ENCODE measurements around the gene CCDC27.

Gene CCDC27

DNA sequence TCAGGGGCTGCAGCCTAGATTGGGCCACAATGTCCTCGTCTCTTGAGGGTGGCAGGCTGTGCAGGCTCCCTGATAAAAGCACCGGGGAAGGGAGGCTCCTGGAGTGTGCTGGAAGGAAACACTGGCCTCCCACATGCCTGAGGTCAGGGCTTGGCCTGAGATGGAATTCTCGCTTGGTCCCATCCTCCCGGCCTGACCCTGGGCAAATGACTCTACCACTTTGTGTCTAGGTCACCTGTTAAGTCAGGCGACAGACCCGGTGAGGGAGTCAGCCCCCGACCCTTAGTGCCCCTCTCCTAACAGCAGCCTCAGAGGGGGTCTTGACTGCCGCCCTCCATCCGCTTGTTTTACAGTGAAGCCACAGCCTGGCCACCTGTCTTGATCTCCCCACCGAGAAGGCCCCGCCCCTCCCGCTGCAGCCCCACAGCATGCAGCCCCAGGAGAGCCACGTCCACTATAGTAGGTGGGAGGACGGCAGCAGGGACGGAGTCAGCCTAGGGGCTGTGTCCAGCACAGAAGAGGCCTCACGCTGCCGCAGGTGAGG is 22.8 kb downstream of the CCDC27 start:
- DNase-seq (ENCODE audit: low read depth in 2 of 2): no peak

DNA sequence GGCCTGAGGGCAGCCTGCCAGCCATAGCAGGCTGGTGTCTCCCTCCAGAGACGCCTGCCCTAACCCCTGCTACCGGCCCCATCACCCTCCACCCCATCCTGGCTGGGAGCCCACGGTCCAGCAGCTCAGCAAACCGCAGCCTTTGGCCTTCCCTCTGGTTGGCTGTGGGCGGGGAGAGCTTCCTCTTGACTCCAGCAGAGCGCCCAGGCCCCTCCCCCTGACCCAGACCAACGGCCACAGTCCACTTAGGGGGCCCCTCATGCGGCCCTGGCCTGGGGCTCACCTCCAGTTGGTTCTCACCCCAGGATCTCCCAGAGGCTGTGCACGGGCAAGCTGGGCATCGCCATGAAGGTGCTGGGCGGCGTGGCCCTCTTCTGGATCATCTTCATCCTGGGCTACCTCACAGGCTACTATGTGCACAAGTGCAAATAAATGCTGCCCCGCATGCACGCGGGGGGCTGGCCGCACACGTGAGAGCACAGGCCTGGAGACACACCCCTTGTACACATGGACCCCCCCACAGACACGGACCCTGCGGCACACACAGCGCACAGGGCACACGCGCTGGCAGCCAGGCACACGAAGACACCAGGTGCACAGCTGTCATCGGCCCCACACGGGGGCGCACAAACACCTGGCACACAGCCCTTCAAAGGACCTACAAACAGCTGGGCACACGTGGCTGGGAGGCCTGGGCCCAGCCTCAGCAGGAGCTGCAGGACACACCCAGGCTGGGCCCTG is 23.4 kb downstream of the CCDC27 start:
- no peak for DNase-seq (ENCODE audit: low read depth in 2 of 2)

DNA sequence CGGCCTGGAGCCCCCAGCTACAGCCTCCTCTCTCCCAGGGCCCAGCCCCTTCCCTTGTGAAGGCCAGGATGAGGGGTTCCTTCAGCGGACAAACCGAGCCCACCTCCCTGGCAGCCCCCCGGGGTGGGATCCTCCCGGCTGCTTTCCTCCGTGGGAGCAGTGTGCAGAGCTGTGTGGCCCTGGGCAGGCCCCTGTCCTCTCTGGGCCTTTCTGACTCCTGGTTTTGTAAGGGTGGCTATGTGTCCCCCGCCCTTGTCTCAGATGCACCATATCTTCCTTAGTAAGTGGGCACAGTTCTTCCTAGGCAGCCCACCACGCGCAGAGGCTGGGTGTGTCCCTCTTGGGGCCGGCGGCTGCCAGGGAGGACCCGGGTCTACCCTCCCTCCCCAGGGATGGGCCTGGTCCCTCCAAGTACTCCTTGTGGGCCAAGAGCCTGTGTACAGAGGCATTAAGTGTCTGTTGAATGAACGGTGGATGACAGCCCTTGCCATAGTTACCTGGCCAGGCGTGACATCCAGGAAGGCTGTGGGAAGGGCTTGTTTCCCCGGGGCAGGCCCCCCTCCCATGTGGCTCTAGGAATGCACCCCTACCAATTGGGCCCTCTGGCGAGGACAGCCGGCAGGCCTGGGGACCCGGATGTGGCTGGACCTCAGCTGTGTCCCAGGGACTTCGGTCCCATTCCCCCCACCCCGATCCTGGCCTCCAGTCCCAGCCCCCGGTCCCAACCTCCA is 24.1 kb downstream of the CCDC27 start:
- no peak for DNase-seq (ENCODE audit: low read depth in 2 of 2)

DNA sequence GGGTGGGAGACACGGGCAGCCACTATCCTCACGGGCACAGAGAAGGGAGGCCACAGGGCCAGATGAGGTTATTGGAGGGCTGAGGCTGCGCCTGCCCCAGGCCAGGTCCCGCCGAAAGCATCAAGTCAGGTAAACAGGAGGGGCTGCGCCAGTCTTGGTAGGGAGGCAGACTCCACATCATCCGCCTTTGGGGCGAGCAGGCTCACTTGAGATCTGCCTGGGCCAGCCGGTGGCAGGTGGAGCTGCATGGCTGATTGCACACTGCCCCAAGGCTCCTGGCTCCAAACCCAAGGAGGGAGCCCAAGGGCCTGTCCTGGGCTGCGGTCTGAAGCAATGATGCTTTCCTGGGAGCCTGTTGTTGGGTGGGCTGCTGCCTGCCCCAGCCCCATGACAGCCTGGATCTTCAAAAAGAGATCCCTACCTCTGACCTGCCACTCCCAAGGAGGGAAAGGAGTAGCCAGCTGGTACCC is 24.9 kb downstream of the CCDC27 start:
- no peak for DNase-seq (ENCODE audit: low read depth in 2 of 2)

DNA sequence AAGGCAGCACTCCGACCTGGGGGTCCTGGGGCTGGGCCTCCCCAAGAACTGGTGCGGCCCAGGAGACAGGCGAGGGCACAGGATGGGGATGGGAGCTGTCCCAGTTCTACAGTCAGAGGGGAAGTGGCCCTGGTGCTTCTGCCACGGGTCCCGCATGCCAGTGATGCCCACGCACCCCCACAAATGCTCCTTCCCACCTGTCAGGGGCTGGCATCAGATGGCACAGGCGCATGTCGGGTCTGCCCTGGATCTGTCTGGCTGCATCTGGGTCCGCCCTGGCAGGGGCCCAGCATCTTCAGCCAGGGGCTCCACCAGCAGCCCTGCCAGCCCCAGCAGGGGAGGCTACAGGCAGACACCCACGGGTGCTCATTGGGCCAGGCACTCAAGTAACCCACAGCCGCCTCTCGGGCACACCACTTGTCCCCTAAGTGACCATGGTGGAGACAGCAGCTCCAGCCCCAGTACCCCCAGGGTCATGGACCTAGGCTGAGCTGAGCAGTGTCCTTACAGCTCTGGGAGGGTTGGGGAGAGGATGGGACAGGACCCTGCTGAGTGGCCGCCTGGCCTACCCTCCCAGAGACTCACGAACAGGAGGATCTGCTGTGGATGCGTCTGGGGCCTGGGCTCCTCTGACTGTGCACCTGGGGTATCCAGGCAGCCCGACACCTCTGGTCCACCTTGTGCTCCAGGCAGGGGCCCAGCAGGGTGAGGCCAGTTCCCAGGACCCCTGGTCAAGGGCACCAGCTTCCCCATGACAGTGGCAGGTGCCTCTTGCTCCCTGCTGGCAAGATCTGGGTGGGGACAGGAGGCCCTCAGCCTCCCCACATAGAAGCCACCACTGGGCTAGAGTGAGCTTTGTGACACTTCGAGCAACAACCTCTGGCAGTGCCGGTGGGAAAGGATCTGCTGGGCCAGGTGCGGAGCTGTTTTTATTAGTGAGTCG is 25.7 kb downstream of the CCDC27 start:
- DNase-seq (ENCODE audit: low read depth in 2 of 2): no peak

DNA sequence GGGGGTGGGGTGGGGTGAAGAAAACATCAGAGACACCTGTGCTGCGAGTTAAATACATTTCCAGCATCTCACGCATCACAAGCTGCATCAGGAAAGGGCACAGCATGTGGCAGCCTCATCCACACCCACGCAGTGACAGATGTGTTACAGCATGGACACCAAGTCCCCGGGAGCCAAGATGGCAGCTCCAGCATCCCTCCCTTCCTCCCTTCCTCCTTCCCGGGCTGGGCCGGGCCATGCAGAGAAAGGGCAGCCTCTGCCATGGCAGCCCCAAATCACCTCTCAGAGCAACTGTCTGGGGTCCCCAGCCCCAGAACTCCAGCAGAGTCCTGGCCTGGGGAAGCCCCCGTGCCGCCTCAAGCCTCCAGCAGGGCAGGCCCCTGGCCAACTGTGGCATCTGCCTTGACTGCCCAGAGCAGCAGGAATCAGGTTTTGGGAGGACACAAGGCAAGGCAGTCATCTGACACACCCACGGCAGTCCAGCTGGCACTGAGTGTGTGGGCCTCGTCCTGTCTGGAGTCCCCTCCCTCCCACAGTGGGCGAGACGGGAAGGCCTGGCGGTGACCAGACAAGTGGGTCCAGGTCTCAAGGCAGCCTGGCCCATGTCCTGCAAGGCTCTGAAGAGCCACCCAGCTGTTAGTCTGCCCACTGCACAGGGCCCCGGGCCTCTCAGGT is 26.5 kb downstream of the CCDC27 start:
- DNase-seq (ENCODE audit: low read depth in 2 of 2): no peak

DNA sequence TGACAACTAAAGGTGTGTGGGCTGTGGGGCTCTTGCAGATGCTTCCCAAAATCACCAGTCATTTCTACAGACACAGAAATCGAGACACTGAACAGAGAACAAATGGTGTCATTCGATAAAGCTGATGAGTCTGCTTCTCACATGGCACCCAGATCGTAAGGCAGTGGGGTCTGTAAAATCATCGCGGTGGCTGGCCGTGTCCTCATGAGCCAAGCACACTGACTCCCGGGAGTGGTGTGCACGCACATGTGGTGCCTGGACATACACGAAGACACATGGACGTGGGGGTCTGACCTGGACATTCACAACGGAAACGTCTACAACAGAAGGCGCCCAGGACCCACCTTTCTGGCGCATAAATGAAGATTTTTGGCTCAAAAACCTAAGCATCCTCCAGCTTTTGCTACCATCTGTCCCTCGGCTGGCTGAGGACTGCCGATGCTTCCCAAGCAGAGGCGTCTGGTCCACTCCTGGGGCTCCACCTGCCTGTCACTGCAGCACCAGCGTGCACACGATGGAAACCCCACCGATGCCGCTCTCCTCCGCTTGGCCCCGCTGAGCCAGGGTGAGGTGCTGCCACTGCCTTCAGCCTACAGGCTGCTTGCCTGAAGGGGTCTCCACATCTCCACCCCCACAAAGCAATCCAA is 27.1 kb downstream of the CCDC27 start:
- no peak for DNase-seq (ENCODE audit: low read depth in 2 of 2)

DNA sequence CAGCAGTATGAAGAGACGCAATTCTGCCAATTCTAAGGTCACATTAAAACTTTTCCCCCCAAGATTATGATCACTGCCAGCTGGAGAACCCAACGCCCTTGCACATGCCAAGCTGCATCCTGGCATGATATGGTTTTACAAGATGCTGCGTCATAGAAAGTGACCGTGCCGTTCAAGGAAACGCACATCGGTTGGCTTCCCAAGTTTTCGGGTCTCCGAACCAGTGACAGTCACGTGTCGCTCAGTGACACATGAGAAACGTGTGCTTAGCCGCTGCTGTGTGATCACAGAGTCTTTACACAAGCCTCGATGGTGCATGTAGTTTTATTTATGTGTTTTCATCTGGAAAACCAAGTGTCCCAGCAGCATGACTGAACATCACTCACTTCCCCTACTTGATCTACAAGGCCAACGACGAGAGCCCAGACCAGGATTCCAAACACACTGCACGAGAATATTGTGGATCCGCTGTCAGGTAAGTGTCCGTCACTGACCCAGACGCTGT is 27.7 kb downstream of the CCDC27 start:
- DNase-seq (ENCODE audit: low read depth in 2 of 2): no peak

DNA sequence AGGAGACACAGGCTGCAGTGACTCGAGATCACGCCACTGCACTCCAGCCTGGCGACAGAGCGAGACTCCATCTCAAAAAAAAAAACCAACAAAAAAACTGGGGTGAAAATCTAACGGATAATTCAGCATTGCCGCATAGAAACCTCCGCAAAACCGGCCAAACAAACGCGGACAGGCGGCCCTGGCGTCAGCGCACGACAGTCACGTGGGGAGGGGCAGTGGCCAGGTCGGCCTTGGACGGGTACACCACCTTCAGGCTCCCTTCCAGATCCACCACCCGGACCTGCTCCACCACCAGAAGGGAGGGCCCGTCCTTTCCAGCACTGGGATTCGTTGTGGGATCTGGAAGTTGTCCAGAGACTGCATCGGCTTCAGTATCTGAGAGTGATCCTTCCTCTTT is 28.7 kb downstream of the CCDC27 start:
- DNase-seq (ENCODE audit: low read depth in 2 of 2): no peak

DNA sequence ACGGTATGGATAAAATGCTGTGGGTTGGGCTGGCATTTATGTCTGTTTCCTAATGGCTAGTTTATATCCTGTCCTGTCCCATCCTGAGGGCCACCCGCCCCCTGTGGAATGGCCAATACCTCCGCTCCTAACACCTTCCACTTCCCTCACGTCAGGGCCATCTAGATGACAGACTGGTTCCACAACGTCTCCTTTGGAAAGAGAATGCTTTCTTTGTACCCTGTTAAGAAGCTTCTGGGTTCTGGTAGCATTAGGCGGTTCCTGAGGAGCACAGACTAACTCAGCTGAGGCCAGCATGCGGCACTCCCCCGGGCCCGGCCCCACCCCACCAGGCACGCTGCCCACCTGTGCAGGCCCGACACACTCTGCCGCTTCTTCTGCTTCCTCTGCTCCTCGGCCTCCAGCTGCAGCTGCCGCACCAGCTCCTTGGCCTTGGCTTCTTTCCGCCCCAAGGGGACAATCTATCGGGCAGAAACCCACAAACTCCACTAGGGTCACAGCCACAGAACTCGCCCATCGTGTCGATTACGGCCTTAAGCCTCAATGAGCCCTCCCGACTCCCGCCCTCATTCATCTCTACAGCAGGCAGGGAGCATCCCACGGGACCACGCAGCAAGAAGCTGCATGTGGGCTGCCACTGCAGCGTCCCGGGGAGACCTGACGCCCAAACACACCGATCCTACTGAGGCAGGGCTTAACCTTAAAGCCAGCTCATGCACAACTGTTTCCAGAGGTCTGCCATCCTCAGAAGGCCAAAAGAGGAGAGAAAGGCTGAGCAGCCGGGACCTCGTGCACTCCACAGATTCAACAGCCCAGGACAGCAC is 31.6 kb downstream of the CCDC27 start:
- no peak for DNase-seq (ENCODE audit: low read depth in 2 of 2)

DNA sequence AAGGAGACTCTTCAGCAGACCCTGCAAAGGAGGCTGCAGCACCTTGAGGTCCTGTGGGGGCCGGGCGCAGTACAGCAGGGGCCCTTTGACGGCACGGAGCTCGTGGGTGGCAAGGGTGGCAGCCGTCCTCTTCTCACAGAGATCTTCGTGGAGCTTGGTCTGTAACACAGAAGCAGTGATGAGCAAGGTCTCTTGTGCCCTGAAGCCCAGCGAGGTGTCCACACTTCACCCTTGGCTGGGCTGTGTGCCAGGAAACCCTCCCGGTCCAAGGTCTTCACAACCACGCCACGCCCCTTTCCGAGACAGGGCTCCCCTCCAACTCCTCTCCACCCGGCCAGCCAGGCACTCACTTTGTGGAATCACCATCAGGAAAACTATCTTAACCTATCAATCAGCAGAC is 32.8 kb downstream of the CCDC27 start:
- DNase-seq (ENCODE audit: low read depth in 2 of 2): no peak

DNA sequence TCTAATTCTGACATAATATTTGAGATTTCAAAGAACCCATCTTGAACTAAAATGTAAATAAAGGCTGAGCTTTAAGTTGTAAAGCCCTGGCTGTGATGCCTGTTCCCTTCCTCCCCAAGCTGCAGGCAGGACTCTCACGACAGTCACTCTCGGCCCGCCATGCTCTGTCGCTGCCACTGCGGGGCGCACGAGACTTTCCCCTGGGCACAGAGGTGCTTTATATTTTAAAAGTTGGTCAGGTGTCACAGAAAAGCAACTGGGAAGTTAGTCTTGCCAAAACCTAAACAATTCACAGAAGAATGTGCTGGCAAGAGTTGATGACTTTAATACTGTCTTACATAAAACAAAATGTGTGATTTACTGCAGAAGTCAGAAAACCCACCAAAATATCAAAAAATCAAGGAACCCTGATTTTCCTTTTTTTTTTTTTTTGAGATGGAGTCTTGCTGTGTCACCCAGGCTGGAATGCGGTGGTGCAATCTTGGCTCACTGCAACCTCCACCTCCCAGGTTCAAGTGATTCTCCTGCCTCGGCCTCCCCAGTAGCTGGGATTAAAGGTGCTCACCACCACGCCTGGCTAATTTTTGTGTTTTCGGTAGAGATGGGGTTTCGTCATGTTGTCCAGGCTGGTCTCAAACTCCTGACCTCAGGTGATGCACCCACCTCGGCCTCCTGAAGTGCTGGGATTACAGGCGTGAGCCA is 33.4 kb downstream of the CCDC27 start:
- no peak for DNase-seq (ENCODE audit: low read depth in 2 of 2)

DNA sequence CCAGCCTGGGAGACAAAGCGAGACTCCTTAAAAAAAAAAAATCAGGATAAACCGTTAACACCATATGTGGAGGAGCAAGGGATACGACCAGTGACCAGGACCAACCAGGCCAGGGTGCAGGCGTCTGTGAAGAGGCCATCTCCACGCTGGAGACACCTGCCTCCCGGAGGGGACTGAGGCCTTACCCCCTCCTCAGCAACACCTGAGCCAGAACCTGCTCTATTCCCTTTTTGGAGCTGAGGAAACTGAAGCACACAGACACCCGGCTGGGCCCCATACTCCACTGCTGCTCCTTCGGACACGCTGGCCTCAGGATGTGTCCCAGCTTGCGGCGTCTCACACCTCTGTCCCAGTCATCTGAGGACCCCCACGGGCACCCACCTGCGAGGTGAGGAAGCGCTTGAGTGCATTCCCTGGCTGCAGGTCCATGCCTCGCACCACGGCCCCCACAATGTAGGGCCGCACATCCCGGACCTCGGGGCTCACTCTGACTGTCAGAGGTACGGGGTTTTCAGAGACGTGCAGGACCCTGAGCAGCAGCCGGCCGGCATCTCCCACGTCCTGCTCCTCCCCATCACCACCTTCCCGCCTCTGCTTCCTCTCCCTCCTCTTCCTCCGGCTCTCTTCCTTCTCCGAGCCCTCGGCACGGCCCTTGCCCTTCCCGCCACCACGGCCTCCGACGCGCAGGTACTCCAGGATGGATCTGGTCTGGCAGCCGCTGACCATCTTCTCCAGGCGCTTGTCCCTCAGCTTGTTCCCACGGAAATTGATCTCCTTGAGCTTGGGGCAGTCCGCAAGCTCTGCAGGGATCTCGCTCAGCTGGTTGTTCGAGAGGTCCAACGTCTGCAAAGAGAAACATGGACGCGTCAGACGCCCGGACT is 34.5 kb downstream of the CCDC27 start:
- no peak for DNase-seq (ENCODE audit: low read depth in 2 of 2)

DNA sequence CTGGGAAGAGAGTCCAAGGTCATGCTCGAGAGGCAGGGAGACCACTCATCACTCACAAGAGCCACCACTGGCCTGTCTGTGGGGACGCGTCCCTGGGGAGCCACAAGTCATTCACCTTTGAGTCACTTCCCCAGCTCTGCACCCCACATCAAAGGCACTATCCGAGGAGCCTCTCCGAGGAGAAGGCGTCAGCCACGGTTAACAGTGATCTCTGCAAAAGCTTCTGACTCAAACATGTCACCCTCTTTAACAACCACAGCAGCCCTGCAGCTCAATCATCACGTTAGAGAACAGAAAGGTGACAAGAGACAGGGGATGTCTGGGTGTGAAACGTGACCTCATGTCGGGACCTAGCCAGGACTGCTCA is 35.1 kb downstream of the CCDC27 start:
- DNase-seq (ENCODE audit: low read depth in 2 of 2): peak in 1 of 2 donors; percentile 34

DNA sequence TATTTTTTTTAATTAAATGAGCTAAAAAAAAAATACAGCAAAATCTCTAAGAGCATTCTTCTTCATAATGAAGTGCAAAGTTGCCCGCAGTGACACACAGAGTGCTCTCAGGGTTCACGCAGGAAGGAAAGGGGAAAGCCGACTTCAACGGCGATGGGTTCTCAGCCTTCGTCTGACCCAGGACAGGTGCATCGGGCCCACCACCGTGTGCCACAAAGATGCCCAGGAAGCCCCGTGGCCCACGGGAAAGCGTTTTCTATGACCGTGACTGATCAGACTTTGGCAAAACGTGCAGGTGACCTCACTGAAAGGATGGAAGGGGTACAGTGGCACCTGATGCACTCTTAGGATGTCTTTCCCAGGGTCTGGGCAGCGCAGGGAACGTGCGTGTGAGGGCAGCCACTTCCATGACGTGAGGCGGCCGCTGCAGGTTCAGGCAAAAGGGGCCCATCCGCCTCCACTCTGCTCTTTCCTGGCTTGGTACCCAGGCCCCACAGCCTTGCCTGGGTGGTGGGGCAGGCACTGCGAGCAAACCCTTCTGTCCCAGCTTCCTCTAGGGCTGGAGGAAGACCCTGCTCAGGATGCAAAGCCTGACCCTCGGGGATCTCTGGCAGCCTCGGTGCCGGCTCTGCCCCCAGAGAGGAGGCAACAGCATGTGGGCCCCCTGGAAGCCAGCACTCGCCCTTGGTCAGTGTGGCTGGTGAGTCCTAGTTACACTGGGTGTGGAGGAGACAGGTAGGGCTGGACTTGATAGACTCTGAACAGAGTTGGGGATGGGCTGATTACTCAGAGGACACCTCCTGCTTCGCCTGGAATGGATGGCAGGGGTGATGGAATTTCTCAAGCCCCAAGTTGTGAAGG is 35.7 kb downstream of the CCDC27 start:
- no peak for DNase-seq (ENCODE audit: low read depth in 2 of 2)

DNA sequence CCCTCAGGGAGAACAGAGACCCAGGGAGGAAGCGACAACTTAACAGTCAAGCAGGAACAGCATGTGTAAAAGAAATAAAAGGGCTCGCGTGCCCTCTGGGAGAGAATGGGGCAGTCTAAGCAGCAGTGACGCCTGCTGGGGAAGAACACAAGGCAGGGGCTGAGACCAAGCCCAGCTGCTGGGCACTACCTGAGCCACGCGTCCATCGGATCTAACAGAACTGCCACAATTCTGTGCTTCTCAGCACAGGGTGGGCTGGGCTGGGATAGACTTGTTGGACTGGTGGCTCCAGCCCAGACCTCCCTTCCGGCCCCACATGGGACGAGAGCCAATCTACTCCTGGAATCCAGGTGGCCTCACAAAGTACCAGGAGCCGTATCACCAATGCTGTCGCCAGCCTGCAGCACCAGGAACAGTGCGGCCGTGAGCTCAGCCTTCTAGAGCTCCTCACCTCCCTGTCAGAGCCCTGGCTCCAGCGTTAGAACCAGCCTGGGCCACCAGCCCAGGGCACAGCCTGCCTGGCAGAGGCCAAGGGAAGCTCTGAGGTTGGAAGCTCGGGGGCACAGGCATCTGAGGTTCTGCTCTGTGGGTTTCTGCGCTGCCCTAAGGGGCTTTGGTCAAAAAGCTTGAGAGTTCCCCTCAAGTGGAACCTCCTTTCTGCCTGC is 36.6 kb downstream of the CCDC27 start:
- no peak for DNase-seq (ENCODE audit: low read depth in 2 of 2)

Data from stimulated activated CD8-positive, alpha-beta memory T cell treated with anti-CD3 and anti-CD28 coated beads, Interleukin-7, amount 100 ng/mL, for 4 hours (primary cell).